HG03521 (cell line): ENCODE data around the gene CREM.

Experiments used
- ATAC-seq: cut with Tn5 transposase; IDR thresholded peaks from one replicate; pipeline ENCODE4 v1.9.1; 2021; ENCODE audit warnings: mild to moderate bottlenecking, moderate library complexity; ENCODE audit not compliant: unreplicated experiment

CREM gene

GRCh38 chr10:35259769-35260397 lies 133.2 kb downstream of the CREM start:
- no peak for ATAC-seq

GRCh38 chr10:35262436-35262835 lies 135.8 kb downstream of the CREM start:
- ATAC-seq, result no peak
